Liver (tissue), 9 donors: ENCODE data around the gene DNAH17. TPM values are rescaled to one million over a fixed set of nuclear protein-coding genes. Genes with fewer than 3 reads are reported as not detected.

Experiments used
- DNase-seq: peaks from one replicate; pipeline ENCODE4 v3.0.0-alpha.2; 2017; ENCODE audit warnings: low spot score
- H3K27ac ChIP-seq, 2 donors: one replicate each; pipeline ENCODE4 v1.7.0; 2013; ENCODE audit warnings: inconsistent platforms in 2 of 2, low read length in 2 of 2, control low read depth in 1 of 2, low read depth in 1 of 2, mild to moderate bottlenecking in 1 of 2
- H3K27me3 ChIP-seq, 4 donors: one replicate each; pipeline versions ENCODE4 v1.6.1 to v1.7.0; 2013; ENCODE audit warnings: low read length in 3 of 4, inconsistent platforms in 1 of 4, mild to moderate bottlenecking in 1 of 4, moderate library complexity in 1 of 4; ENCODE audit not compliant: control insufficient read depth in 4 of 4, insufficient read depth in 4 of 4
- H3K36me3 ChIP-seq, 4 donors: one replicate each; pipeline versions ENCODE4 v1.6.1 to v1.7.0; 2013; ENCODE audit warnings: low read length in 3 of 4, mild to moderate bottlenecking in 3 of 4, low read depth in 1 of 4, moderate library complexity in 1 of 4; ENCODE audit not compliant: control insufficient read depth in 4 of 4, insufficient read depth in 3 of 4
- H3K4me1 ChIP-seq, 4 donors: one replicate each; pipeline versions ENCODE4 v1.6.1 to v1.7.0; 2013; ENCODE audit warnings: low read length in 3 of 4, mild to moderate bottlenecking in 3 of 4, moderate library complexity in 1 of 4; ENCODE audit not compliant: control insufficient read depth in 4 of 4, insufficient read depth in 4 of 4
- H3K4me3 ChIP-seq, 3 donors: one replicate each; pipeline versions ENCODE4 v1.6.1 to v1.7.0; 2013; ENCODE audit warnings: low read length in 3 of 3, control low read depth in 1 of 3, low read depth in 1 of 3, mild to moderate bottlenecking in 1 of 3
- H3K9ac ChIP-seq, 2 donors: one replicate each; pipeline ENCODE4 v1.7.0; 2013; ENCODE audit warnings: low read length in 2 of 2, mild to moderate bottlenecking in 2 of 2, moderate library complexity in 2 of 2, control low read depth in 1 of 2, low read depth in 1 of 2
- H3K9me3 ChIP-seq, 4 donors: one replicate each; pipeline versions ENCODE4 v1.6.1 to v1.7.0; 2013; ENCODE audit warnings: low read length in 3 of 4; ENCODE audit not compliant: control insufficient read depth in 4 of 4
- ATF3 ChIP-seq: IDR thresholded peaks from 2 replicates; pipeline ENCODE4 v1.6.1; 2016; ENCODE audit warnings: antibody characterized with exemption
- CTCF ChIP-seq: fragments of 150-350 bp; IDR thresholded peaks from 2 replicates; pipeline ENCODE4 v1.5.1; 2017; ENCODE audit warnings: improper control_type of control experiment, low read depth, low read length; ENCODE audit not compliant: missing input control
- EGR1 ChIP-seq, 2 donors: IDR thresholded peaks; 2 replicates each; pipeline ENCODE4 v1.6.1; 2016 to 2018; ENCODE audit warnings: antibody characterized with exemption in 2 of 2, low read depth in 2 of 2
- FOXA1 ChIP-seq: IDR thresholded peaks from 2 replicates; pipeline ENCODE4 v1.6.1; 2016; ENCODE audit warnings: antibody characterized with exemption
- FOXA2 ChIP-seq: IDR thresholded peaks from 2 replicates; pipeline ENCODE4 v1.6.1; 2016; ENCODE audit warnings: antibody characterized with exemption
- GABPA ChIP-seq, 2 donors: IDR thresholded peaks in 1 of 2; conservative IDR thresholded peaks in 1 of 2; 2 replicates each; pipeline ENCODE4 v1.6.1; 2016; ENCODE audit warnings: antibody characterized with exemption in 2 of 2, mild to moderate bottlenecking in 1 of 2, moderate library complexity in 1 of 2
- HNF4A ChIP-seq, 2 donors: conservative IDR thresholded peaks; 2 replicates each; pipeline ENCODE4 v1.6.1; 2016; ENCODE audit warnings: antibody characterized with exemption in 2 of 2, mild to moderate bottlenecking in 2 of 2
- HNF4G ChIP-seq: IDR thresholded peaks from 2 replicates; pipeline ENCODE4 v1.6.1; 2016; ENCODE audit warnings: antibody characterized with exemption
- JUND ChIP-seq, 2 donors: IDR thresholded peaks; 2 replicates each; pipeline ENCODE4 v1.6.1; 2016; ENCODE audit warnings: antibody characterized with exemption in 2 of 2
- MAX ChIP-seq: IDR thresholded peaks from 2 replicates; pipeline ENCODE4 v1.6.1; 2016; ENCODE audit warnings: antibody characterized with exemption
- NR2F2 ChIP-seq: IDR thresholded peaks from 2 replicates; pipeline ENCODE4 v1.6.1; 2016; ENCODE audit warnings: antibody characterized with exemption
- RAD21 ChIP-seq, 2 donors: IDR thresholded peaks; 2 replicates each; pipeline ENCODE4 v1.6.1; 2016; ENCODE audit warnings: antibody characterized with exemption in 2 of 2, mild to moderate bottlenecking in 2 of 2
- REST ChIP-seq: IDR thresholded peaks from 2 replicates; pipeline ENCODE4 v1.6.1; 2016; ENCODE audit warnings: antibody characterized with exemption, mild to moderate bottlenecking
- RXRA ChIP-seq, 2 donors: IDR thresholded peaks; 2 replicates each; pipeline ENCODE4 v1.6.1; 2017 to 2018; ENCODE audit warnings: antibody characterized with exemption in 2 of 2, mild to moderate bottlenecking in 1 of 2
- SP1 ChIP-seq: IDR thresholded peaks from 2 replicates; pipeline ENCODE4 v1.6.1; 2018; ENCODE audit warnings: antibody characterized with exemption, mild to moderate bottlenecking
- TAF1 ChIP-seq: conservative IDR thresholded peaks from 2 replicates; pipeline ENCODE4 v1.6.1; 2016; ENCODE audit warnings: antibody characterized with exemption, mild to moderate bottlenecking
- YY1 ChIP-seq: IDR thresholded peaks from 2 replicates; pipeline ENCODE4 v1.6.1; 2016; ENCODE audit warnings: antibody characterized with exemption, mild to moderate bottlenecking
- ZBTB33 ChIP-seq: IDR thresholded peaks from 2 replicates; pipeline ENCODE4 v1.6.1; 2016; ENCODE audit warnings: antibody characterized with exemption
- WGBS: extraction: QIAGEN DNeasy Blood & Tissue Kit; methylation state at CpG from one replicate; pipeline ENCODE4 v1.1.7; 2013; 5-methylcytosine and 5-hydroxymethylcytosine counted together
- polyA plus RNA-seq, 2 donors: library from polyadenylated mRNA; stranded (reverse) in 1 of 2; unstranded in 1 of 2; fragments of 200-250 nt in 1 of 2; fragments of >200 nt in 1 of 2; fragmentation: Nextera tagmentation in 1 of 2; extraction: Ambion mirVana in 1 of 2; gene quantifications; one replicate each; pipeline versions ENCODE4 v1.2.1 to v1.2.3, GENCODE V29; 2013 to 2015
- total RNA-seq, 2 donors: library from RNA; depleted of rRNA; stranded (reverse); fragments of >200 nt; gene quantifications; one replicate each; pipeline ENCODE4 v1.2.3, GENCODE V29; 2014
- donor health status: healthy.
- donor health status: healthy.
- donor health status: healthy.
- donor health status: healthy.
- donor health status: healthy.

The DNAH17 gene
- total and polyA plus RNA-seq, 4 donors: 0.09 to 0.79 TPM; not detected in 2

- Histone ChIP-seq H3K27me3 (no peaks in the 10 kb centered on the region), H3K4me3 (no peak overlapping the region), H3K27ac (no peak overlapping the region), H3K36me3 (no peaks in the 10 kb centered on the region), H3K9me3 (peaks cover 0 to 3% (median 1%) of the 10 kb centered on the region in 4 donors), H3K4me1 (no peaks in the 10 kb centered on the region), H3K9ac (no peak overlapping the region)
- WGBS: 75% methylated on average over 4 of the region's 4 CpGs
- TF ChIP-seq REST (no peak), ZBTB33 (no peak), NR2F2 (no peak), RXRA (IDR thresholded peaks at IDR 0.05) (no peak), HNF4A (conservative IDR thresholded peaks at IDR 0.05) (no peak), ATF3 (no peak), FOXA1 (no peak), GABPA (IDR thresholded peaks at IDR 0.05 in 1 of 2, conservative IDR thresholded peaks at IDR 0.05 in 1 of 2) (no peak), FOXA2 (no peak), CTCF (no peak), TAF1 (no peak), HNF4G (no peak), MAX (no peak), EGR1 (IDR thresholded peaks at IDR 0.05; ENCODE audit: low read depth in 2 of 2) (no peak), JUND (IDR thresholded peaks at IDR 0.05) (no peak), SP1 (no peak), RAD21 (IDR thresholded peaks at IDR 0.05) (no peak), YY1 (no peak)
- no peak for DNase-seq
Measured at GRCh38 chr17:78546476-78546875, 30.7 kb downstream of the DNAH17 start.
